Activated T-cell treated with anti-CD3 and anti-CD28 coated beads, Interleukin-2, amount 50 U/mL, for 24 hours (primary cell): ENCODE data around the gene RBM20.

Experiments used
- DNase-seq: peaks from one replicate; pipeline ENCODE4 v3.0.0-alpha.2; 2020
- H3K27ac Mint-ChIP-seq: 2 replicates; pipeline ENCODE4 v1.8.0; 2020; ENCODE audit warnings: mild to moderate bottlenecking, mixed read lengths
- H3K27me3 Mint-ChIP-seq: 2 replicates; pipeline ENCODE4 v1.8.0; 2020; ENCODE audit warnings: mixed read lengths
- H3K36me3 Mint-ChIP-seq: 2 replicates; pipeline ENCODE4 v1.8.0; 2020; ENCODE audit warnings: low read depth, mixed read lengths
- H3K4me1 Mint-ChIP-seq: 2 replicates; pipeline ENCODE4 v1.8.0; 2020; ENCODE audit warnings: low read depth, mixed read lengths
- H3K4me3 Mint-ChIP-seq: 2 replicates; pipeline ENCODE4 v1.8.0; 2020; ENCODE audit warnings: mild to moderate bottlenecking, moderate library complexity, mixed read lengths
- H3K9me3 Mint-ChIP-seq: 2 replicates; pipeline ENCODE4 v1.8.0; 2020; ENCODE audit warnings: mixed read lengths

Gene RBM20

GRCh38 chr10:110730345-110731050, 86.4 kb downstream of the RBM20 start:
- Mint-ChIP-seq H3K4me3 (no peak overlapping the region), H3K9me3 (no peaks in the 10 kb centered on the region), H3K27ac (no peak overlapping the region), H3K27me3 (peaks cover 22% of the 10 kb centered on the region), H3K36me3 (no peaks in the 10 kb centered on the region), H3K4me1 (peaks cover 26% of the 10 kb centered on the region)
- DNase-seq, result no peak

DNA sequence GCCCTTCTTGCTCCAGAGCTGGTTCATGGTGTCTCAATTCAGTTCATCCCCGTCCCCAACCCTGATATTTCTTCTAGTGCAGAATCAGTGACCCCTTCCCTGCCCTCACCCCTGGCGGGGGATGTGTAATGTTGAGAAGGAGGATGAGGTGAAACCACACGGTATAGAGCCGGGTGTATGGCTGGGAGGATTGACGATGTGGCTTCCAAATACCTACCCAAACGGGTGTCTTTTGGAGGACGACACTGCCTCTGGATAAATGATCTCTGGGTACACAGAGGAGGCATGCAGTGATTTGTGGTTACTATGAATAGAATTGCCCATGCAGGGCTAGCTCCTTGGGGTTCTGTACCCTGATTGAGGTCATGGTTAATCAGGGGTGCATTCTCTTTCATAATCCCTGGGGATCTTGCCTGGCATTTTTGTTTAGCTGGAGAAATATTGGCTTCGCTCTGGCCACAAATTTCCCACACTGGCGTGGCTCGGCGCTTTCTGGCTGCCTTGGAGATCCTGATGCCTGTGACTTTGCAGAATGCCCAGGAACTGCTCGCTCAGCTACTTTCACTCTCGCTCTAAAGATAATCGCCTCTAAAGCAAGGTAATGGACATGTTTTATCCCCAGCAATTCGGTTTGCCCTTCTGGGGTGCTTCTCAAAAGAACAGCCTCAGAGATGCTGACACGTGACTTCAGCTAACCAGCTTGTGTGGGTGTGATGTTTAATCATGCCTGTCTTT, 89.2 kb downstream of the RBM20 start:
- Mint-ChIP-seq H3K27me3 (peaks cover 23% of the 10 kb centered on the region), H3K36me3 (no peaks in the 10 kb centered on the region), H3K4me3 (peak overlapping the region; percentile 49), H3K4me1 (peaks cover 13% of the 10 kb centered on the region), H3K27ac (no peak overlapping the region), H3K9me3 (no peaks in the 10 kb centered on the region)
- no peak for DNase-seq

DNA sequence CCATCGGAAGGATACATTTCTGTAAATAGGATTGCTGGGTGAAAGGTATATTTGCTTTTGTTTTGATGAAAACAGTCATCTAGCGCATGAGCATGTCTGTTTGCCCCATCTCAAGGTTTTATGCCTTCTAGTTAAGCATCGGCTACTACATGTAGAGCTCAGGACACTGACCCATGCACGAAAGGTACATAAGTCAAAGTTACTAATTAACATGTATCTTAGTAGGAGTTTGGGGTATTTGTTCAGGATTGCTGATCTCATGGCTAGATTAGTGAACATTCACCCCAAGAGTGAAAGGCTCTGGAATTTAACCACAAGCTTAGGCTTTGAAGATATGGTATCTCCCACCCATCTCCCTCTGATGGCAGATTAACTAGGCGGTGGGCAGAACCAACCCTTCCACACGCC, 91.5 kb downstream of the RBM20 start:
- no peak overlapping the region for H3K4me3 Mint-ChIP-seq
- peaks cover 23% of the 10 kb centered on the region for H3K27me3 Mint-ChIP-seq
- H3K4me1 Mint-ChIP-seq, result peaks cover 23% of the 10 kb centered on the region
- no peak for DNase-seq
- H3K36me3 Mint-ChIP-seq, result no peaks in the 10 kb centered on the region
- H3K27ac Mint-ChIP-seq, result no peak overlapping the region
- no peaks in the 10 kb centered on the region for H3K9me3 Mint-ChIP-seq

DNA sequence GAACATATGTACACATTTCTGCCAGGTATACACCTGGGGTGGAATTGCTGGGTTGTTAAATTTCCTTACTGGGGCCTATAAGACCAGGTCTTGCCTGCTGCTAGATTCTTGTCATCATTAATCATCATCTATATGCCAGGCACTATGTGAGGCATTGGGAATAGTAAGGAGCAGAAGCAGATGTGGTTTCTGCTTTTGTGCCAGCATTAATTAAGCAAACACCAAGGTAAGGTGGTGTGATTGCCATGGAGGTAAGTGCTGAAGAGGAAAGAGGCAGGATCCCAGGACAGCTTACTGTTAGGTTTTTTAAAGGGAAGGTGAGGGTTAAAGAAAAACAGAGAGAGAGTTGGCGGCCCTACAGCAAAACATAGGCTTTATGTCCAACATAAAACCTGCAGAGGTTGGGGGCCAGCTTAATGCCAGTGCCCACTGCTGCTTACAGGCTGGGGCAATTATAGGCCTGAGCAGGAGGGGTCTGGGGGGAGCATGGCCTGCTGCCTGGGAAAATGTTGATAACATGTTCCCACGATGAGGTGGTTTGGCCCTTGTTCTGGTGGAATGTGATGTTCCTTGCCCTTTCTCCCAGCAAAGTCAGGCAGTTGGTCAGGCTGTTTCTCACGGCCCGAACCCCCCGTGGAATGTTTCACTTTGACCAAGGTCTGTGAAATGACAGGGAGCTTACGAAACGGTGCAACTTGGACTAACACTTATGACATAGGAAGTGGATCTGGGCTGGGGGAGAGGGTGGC, 93.9 kb downstream of the RBM20 start:
- H3K4me3 Mint-ChIP-seq, result no peak overlapping the region
- H3K27me3 Mint-ChIP-seq, result peaks cover 11% of the 10 kb centered on the region
- no peak overlapping the region for H3K27ac Mint-ChIP-seq
- peaks cover 42% of the 10 kb centered on the region for H3K4me1 Mint-ChIP-seq
- no peak for DNase-seq
- H3K9me3 Mint-ChIP-seq, result no peaks in the 10 kb centered on the region
- H3K36me3 Mint-ChIP-seq, result no peaks in the 10 kb centered on the region

- H3K9me3 Mint-ChIP-seq, result no peaks in the 10 kb centered on the region
- H3K4me1 Mint-ChIP-seq, result peaks cover 39% of the 10 kb centered on the region
- H3K27ac Mint-ChIP-seq, result no peak overlapping the region
- H3K4me3 Mint-ChIP-seq, result no peak overlapping the region
- no peaks in the 10 kb centered on the region for H3K36me3 Mint-ChIP-seq
- H3K27me3 Mint-ChIP-seq, result peaks cover 3% of the 10 kb centered on the region
- no peak for DNase-seq
Measured at GRCh38 chr10:110739811-110740271, 95.7 kb downstream of the RBM20 start.

DNA sequence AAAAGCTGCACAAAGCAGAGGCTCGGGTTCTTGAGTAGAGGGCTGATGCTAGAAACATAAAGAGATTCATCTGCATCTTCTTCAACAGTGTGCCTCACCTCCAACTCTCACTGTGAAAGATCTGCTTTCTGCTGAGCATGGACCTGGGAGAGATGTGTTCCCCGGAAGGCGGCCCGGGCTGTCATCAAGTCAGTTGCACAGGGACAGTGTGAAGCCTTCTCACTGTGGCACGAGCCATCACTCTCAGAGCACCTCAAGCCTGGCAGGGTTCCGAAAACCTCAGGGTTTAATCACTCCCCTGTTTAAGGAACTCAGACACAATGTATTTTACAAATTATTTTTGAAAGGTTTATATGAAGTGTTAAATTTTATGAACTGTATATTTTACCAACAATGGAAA, 98.7 kb downstream of the RBM20 start:
- Mint-ChIP-seq H3K4me3 (no peak overlapping the region), H3K36me3 (no peaks in the 10 kb centered on the region), H3K27me3 (no peaks in the 10 kb centered on the region), H3K9me3 (no peaks in the 10 kb centered on the region), H3K27ac (no peak overlapping the region), H3K4me1 (peaks cover 55% of the 10 kb centered on the region)
- no peak for DNase-seq

- H3K4me1 Mint-ChIP-seq, result peaks cover 65% of the 10 kb centered on the region
- DNase-seq, result no peak
- peaks cover 8% of the 10 kb centered on the region for H3K9me3 Mint-ChIP-seq
- H3K36me3 Mint-ChIP-seq, result peaks cover 2% of the 10 kb centered on the region
- H3K27me3 Mint-ChIP-seq, result no peaks in the 10 kb centered on the region
- no peak overlapping the region for H3K4me3 Mint-ChIP-seq
- no peak overlapping the region for H3K27ac Mint-ChIP-seq
Measured at GRCh38 chr10:110744782-110745181, 100.6 kb downstream of the RBM20 start.

GRCh38 chr10:110746254-110746826, 102.2 kb downstream of the RBM20 start:
- Mint-ChIP-seq H3K27ac (no peak overlapping the region), H3K4me3 (no peak overlapping the region), H3K27me3 (no peaks in the 10 kb centered on the region), H3K9me3 (peaks cover 14% of the 10 kb centered on the region), H3K4me1 (peaks cover 67% of the 10 kb centered on the region), H3K36me3 (peaks cover 2% of the 10 kb centered on the region)
- DNase-seq, result peak; percentile 52

- H3K4me3 Mint-ChIP-seq, result no peak overlapping the region
- peak overlapping the region; percentile 72 for H3K27ac Mint-ChIP-seq
- H3K36me3 Mint-ChIP-seq, result peaks cover 2% of the 10 kb centered on the region
- H3K4me1 Mint-ChIP-seq, result peaks cover 67% of the 10 kb centered on the region
- H3K9me3 Mint-ChIP-seq, result peaks cover 14% of the 10 kb centered on the region
- H3K27me3 Mint-ChIP-seq, result no peaks in the 10 kb centered on the region
- DNase-seq, result no peak
Measured at GRCh38 chr10:110746969-110747608, 103.0 kb downstream of the RBM20 start.

- Mint-ChIP-seq H3K4me1 (peaks cover 64% of the 10 kb centered on the region), H3K27me3 (no peaks in the 10 kb centered on the region), H3K27ac (peak overlapping the region; percentile 72), H3K36me3 (peaks cover 2% of the 10 kb centered on the region), H3K4me3 (no peak overlapping the region), H3K9me3 (peaks cover 14% of the 10 kb centered on the region)
- DNase-seq, result no peak
Measured at GRCh38 chr10:110747609-110748464, 103.7 kb downstream of the RBM20 start.

DNA sequence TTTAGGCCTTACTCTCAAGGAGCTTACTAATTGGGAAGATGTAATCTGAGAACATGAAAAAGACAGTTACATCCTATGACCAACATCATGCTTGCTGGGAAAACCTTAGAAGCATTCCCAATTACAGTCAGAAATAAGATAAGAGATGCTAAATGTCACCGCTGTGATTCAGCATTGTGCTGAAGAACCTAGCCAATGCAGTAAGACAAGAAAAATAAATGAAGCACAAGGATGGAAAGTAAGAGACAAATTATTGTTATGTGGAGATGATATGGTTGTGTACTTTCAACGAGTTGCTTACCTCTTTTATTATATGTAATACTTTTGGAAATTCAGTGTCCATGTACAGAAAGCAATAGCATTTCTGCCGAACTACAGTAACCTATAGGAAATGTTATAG, 104.8 kb downstream of the RBM20 start:
- no peak for DNase-seq
- H3K9me3 Mint-ChIP-seq, result peaks cover 14% of the 10 kb centered on the region
- H3K27ac Mint-ChIP-seq, result no peak overlapping the region
- peaks cover 2% of the 10 kb centered on the region for H3K36me3 Mint-ChIP-seq
- no peaks in the 10 kb centered on the region for H3K27me3 Mint-ChIP-seq
- H3K4me3 Mint-ChIP-seq, result no peak overlapping the region
- peaks cover 66% of the 10 kb centered on the region for H3K4me1 Mint-ChIP-seq

DNA sequence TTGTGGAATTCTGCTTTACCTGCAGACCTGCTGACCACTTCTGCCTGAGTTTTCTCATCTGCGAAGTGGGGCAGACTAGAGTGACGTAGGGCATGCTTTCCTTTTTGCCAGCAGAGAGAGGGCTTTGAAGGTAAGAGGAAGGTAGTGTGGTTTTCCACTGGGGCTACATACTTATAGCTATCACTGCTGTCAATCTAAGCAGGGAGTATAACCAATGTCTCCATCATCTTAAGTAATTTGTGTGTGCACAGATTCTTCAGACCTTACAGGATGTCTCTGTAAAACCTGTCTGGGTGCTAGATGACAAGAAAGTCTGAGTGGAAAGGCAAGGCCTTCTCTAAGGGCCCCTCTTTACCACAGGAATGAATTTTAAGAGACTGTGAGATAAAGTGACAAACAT, 106.8 kb downstream of the RBM20 start:
- peak overlapping the region; percentile 28 for H3K27ac Mint-ChIP-seq
- peaks cover 73% of the 10 kb centered on the region for H3K4me1 Mint-ChIP-seq
- H3K36me3 Mint-ChIP-seq, result peaks cover 2% of the 10 kb centered on the region
- no peak for DNase-seq
- peaks cover 14% of the 10 kb centered on the region for H3K9me3 Mint-ChIP-seq
- H3K4me3 Mint-ChIP-seq, result no peak overlapping the region
- H3K27me3 Mint-ChIP-seq, result no peaks in the 10 kb centered on the region

DNA sequence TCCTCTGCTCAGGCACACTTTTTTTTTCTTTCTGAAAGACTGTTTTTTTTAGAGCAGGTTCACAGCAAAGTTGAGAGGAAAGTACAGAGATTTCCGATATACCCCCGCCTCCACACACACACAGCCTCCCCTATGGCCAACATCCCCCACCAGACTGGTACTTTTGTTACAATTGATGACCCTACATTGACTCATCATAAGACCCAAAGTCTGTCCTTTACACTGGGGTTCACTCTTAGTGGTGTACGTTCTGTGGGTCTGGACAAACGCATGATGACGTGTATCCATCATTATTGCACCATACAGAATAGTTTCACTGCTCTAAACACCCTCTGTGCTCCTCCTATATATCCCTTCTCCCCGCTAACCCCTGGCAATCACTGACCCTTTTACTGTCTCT, 107.7 kb downstream of the RBM20 start:
- DNase-seq, result no peak
- H3K36me3 Mint-ChIP-seq, result peaks cover 2% of the 10 kb centered on the region
- H3K27ac Mint-ChIP-seq, result peak overlapping the region; percentile 57
- H3K4me1 Mint-ChIP-seq, result peaks cover 66% of the 10 kb centered on the region
- H3K27me3 Mint-ChIP-seq, result no peaks in the 10 kb centered on the region
- H3K4me3 Mint-ChIP-seq, result no peak overlapping the region
- peaks cover 14% of the 10 kb centered on the region for H3K9me3 Mint-ChIP-seq
